Measurements from ENCODE around the gene COL25A1.
"Not testable (repeated sequence)": the region's sequence is repeated elsewhere in the genome, so short reads cannot be mapped to it uniquely, and the experiment has no call there.

Gene COL25A1

GRCh38 chr4:109091727-109092409, 210.6 kb downstream of the COL25A1 start:
- no peak overlapping the region for H3K9ac ChIP-seq (ENCODE audit: low read length)
- no peak overlapping the region for H3K4me3 ChIP-seq (ENCODE audit: low read length)
- no peaks in the 10 kb centered on the region for H3K9me3 ChIP-seq (ENCODE audit: control insufficient read depth, low read length)
- H3K36me3 ChIP-seq (ENCODE audit: control insufficient read depth, insufficient read depth, low read length) = no peaks in the 10 kb centered on the region
- H3K4me1 ChIP-seq (ENCODE audit: control insufficient read depth, insufficient read depth, low read length) = no peaks in the 10 kb centered on the region
- H3K27me3 ChIP-seq (ENCODE audit: control insufficient read depth, insufficient read depth, low read length) = no peaks in the 10 kb centered on the region

GRCh38 chr4:109083911-109084310, 218.5 kb downstream of the COL25A1 start:
- no peaks in the 10 kb centered on the region for H3K4me1 ChIP-seq (ENCODE audit: control insufficient read depth, insufficient read depth, low read length)
- H3K36me3 ChIP-seq (ENCODE audit: control insufficient read depth, insufficient read depth, low read length) = no peaks in the 10 kb centered on the region
- H3K27me3 ChIP-seq (ENCODE audit: control insufficient read depth, insufficient read depth, low read length) = no peaks in the 10 kb centered on the region
- no peak overlapping the region for H3K4me3 ChIP-seq (ENCODE audit: low read length)
- no peaks in the 10 kb centered on the region for H3K9me3 ChIP-seq (ENCODE audit: control insufficient read depth, low read length)
- no peak overlapping the region for H3K9ac ChIP-seq (ENCODE audit: low read length)

GRCh38 chr4:109079731-109080130, 222.7 kb downstream of the COL25A1 start:
- Histone ChIP-seq H3K4me3 (ENCODE audit: low read length) (no peak overlapping the region), H3K4me1 (ENCODE audit: control insufficient read depth, insufficient read depth, low read length) (no peaks in the 10 kb centered on the region)

GRCh38 chr4:109079201-109079600, 223.3 kb downstream of the COL25A1 start:
- H3K9me3 ChIP-seq (ENCODE audit: control insufficient read depth, low read length) = no peaks in the 10 kb centered on the region
- no peaks in the 10 kb centered on the region for H3K36me3 ChIP-seq (ENCODE audit: control insufficient read depth, insufficient read depth, low read length)
- H3K4me3 ChIP-seq (ENCODE audit: low read length) = no peak overlapping the region
- H3K27me3 ChIP-seq (ENCODE audit: control insufficient read depth, insufficient read depth, low read length) = no peaks in the 10 kb centered on the region
- no peaks in the 10 kb centered on the region for H3K4me1 ChIP-seq (ENCODE audit: control insufficient read depth, insufficient read depth, low read length)
- H3K9ac ChIP-seq (ENCODE audit: low read length) = no peak overlapping the region

More at GRCh38 chr4:109079731-109080130, 222.7 kb downstream of the COL25A1 start:
- H3K9me3 ChIP-seq (ENCODE audit: control insufficient read depth, low read length) = no peaks in the 10 kb centered on the region
- H3K36me3 ChIP-seq (ENCODE audit: control insufficient read depth, insufficient read depth, low read length) = no peaks in the 10 kb centered on the region
- H3K27me3 ChIP-seq (ENCODE audit: control insufficient read depth, insufficient read depth, low read length) = no peaks in the 10 kb centered on the region
- no peak overlapping the region for H3K9ac ChIP-seq (ENCODE audit: low read length)

GRCh38 chr4:109078724-109079123, 223.7 kb downstream of the COL25A1 start:
- no peaks in the 10 kb centered on the region for H3K36me3 ChIP-seq (ENCODE audit: control insufficient read depth, insufficient read depth, low read length)
- no peaks in the 10 kb centered on the region for H3K9me3 ChIP-seq (ENCODE audit: control insufficient read depth, low read length)
- no peaks in the 10 kb centered on the region for H3K4me1 ChIP-seq (ENCODE audit: control insufficient read depth, insufficient read depth, low read length)
- no peak overlapping the region for H3K9ac ChIP-seq (ENCODE audit: low read length)
- H3K27me3 ChIP-seq (ENCODE audit: control insufficient read depth, insufficient read depth, low read length) = no peaks in the 10 kb centered on the region
- H3K4me3 ChIP-seq (ENCODE audit: low read length) = no peak overlapping the region

GRCh38 chr4:109077505-109077904, 225.0 kb downstream of the COL25A1 start:
- Histone ChIP-seq H3K36me3 (ENCODE audit: control insufficient read depth, insufficient read depth, low read length) (no peaks in the 10 kb centered on the region), H3K9ac (ENCODE audit: low read length) (no peak overlapping the region), H3K9me3 (ENCODE audit: control insufficient read depth, low read length) (no peaks in the 10 kb centered on the region), H3K27me3 (ENCODE audit: control insufficient read depth, insufficient read depth, low read length) (no peaks in the 10 kb centered on the region), H3K4me1 (ENCODE audit: control insufficient read depth, insufficient read depth, low read length) (no peaks in the 10 kb centered on the region), H3K4me3 (ENCODE audit: low read length) (no peak overlapping the region)

GRCh38 chr4:109076709-109077108, 225.7 kb downstream of the COL25A1 start:
- H3K9ac ChIP-seq (ENCODE audit: low read length); H3K27me3 ChIP-seq (ENCODE audit: control insufficient read depth, insufficient read depth, low read length); H3K36me3 ChIP-seq (ENCODE audit: control insufficient read depth, insufficient read depth, low read length); H3K9me3 ChIP-seq (ENCODE audit: control insufficient read depth, low read length); H3K4me3 ChIP-seq (ENCODE audit: low read length); H3K4me1 ChIP-seq (ENCODE audit: control insufficient read depth, insufficient read depth, low read length): not testable (repeated sequence)

- Histone ChIP-seq H3K27me3 (ENCODE audit: control insufficient read depth, insufficient read depth, low read length) (no peaks in the 10 kb centered on the region), H3K4me1 (ENCODE audit: control insufficient read depth, insufficient read depth, low read length) (no peaks in the 10 kb centered on the region), H3K9me3 (ENCODE audit: control insufficient read depth, low read length) (no peaks in the 10 kb centered on the region), H3K36me3 (ENCODE audit: control insufficient read depth, insufficient read depth, low read length) (no peaks in the 10 kb centered on the region), H3K4me3 (ENCODE audit: low read length) (no peak overlapping the region), H3K9ac (ENCODE audit: low read length) (no peak overlapping the region)
These were observed 226.8 kb downstream of the COL25A1 start for GRCh38 chr4:109075621-109076020.

- no peak overlapping the region for H3K4me3 ChIP-seq (ENCODE audit: low read length)
- H3K9me3 ChIP-seq (ENCODE audit: control insufficient read depth, low read length) = no peaks in the 10 kb centered on the region
- H3K4me1 ChIP-seq (ENCODE audit: control insufficient read depth, insufficient read depth, low read length) = no peaks in the 10 kb centered on the region
- no peak overlapping the region for H3K9ac ChIP-seq (ENCODE audit: low read length)
- no peaks in the 10 kb centered on the region for H3K27me3 ChIP-seq (ENCODE audit: control insufficient read depth, insufficient read depth, low read length)
- H3K36me3 ChIP-seq (ENCODE audit: control insufficient read depth, insufficient read depth, low read length) = no peaks in the 10 kb centered on the region
These were observed 229.9 kb downstream of the COL25A1 start for GRCh38 chr4:109072595-109072994.

- not testable (repeated sequence) for H3K9ac ChIP-seq (ENCODE audit: low read length); H3K9me3 ChIP-seq (ENCODE audit: control insufficient read depth, low read length); H3K4me3 ChIP-seq (ENCODE audit: low read length); H3K27me3 ChIP-seq (ENCODE audit: control insufficient read depth, insufficient read depth, low read length); H3K4me1 ChIP-seq (ENCODE audit: control insufficient read depth, insufficient read depth, low read length); H3K36me3 ChIP-seq (ENCODE audit: control insufficient read depth, insufficient read depth, low read length)
These were observed 231.8 kb downstream of the COL25A1 start for GRCh38 chr4:109070677-109071076.

- H3K27me3 ChIP-seq (ENCODE audit: control insufficient read depth, insufficient read depth, low read length) = no peaks in the 10 kb centered on the region
- H3K9ac ChIP-seq (ENCODE audit: low read length) = no peak overlapping the region
- no peak overlapping the region for H3K4me3 ChIP-seq (ENCODE audit: low read length)
- H3K36me3 ChIP-seq (ENCODE audit: control insufficient read depth, insufficient read depth, low read length) = no peaks in the 10 kb centered on the region
- H3K9me3 ChIP-seq (ENCODE audit: control insufficient read depth, low read length) = no peaks in the 10 kb centered on the region
- no peaks in the 10 kb centered on the region for H3K4me1 ChIP-seq (ENCODE audit: control insufficient read depth, insufficient read depth, low read length)
These were observed 234.8 kb downstream of the COL25A1 start for GRCh38 chr4:109067508-109068235.

- no peaks in the 10 kb centered on the region for H3K36me3 ChIP-seq (ENCODE audit: control insufficient read depth, insufficient read depth, low read length)
- no peaks in the 10 kb centered on the region for H3K27me3 ChIP-seq (ENCODE audit: control insufficient read depth, insufficient read depth, low read length)
- H3K9me3 ChIP-seq (ENCODE audit: control insufficient read depth, low read length) = no peaks in the 10 kb centered on the region
- no peak overlapping the region for H3K9ac ChIP-seq (ENCODE audit: low read length)
- H3K4me1 ChIP-seq (ENCODE audit: control insufficient read depth, insufficient read depth, low read length) = no peaks in the 10 kb centered on the region
- no peak overlapping the region for H3K4me3 ChIP-seq (ENCODE audit: low read length)
These were observed 237.5 kb downstream of the COL25A1 start for GRCh38 chr4:109065006-109065405.

All from mucosa of stomach (tissue), 1 donor.